ENCODE measurements around the gene MEIS3.
"Not testable (repeated sequence)": the region's sequence is repeated elsewhere in the genome, so short reads cannot be mapped to it uniquely, and the experiment has no call there.

DNA sequence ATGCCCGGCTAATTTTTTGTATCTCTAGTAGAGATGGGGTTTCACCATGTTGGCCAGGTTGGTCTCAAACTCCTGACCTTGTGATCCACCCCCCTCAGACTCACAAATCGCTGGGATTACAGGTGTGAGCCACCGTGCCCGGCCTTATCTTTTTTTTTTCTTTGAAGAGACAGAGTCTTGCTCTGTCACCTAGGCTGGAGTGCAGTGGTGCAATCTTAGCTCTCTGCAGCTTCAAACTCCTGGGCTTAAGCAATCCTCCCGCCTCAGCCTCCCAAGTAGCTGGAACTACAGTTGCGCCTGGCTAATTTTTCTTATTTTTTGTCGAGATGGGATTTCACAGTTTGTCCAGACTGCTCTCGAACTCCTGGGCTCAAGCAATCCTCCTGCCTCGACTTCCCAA is 7.6 kb downstream of the MEIS3 start:
- TF ChIP-seq POLR2A (IDR thresholded peaks at IDR 0.05; ENCODE audit: extremely low read depth, insufficient read length) = not testable (repeated sequence)
- TF ChIP-seq, protein P1, sequence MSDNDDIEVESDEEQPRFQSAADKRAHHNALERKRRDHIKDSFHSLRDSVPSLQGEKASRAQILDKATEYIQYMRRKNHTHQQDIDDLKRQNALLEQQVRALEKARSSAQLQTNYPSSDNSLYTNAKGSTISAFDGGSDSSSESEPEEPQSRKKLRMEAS (IDR thresholded peaks at IDR 0.05; ENCODE audit: low read depth, low read length) = not testable (repeated sequence)
